Tibial nerve (tissue), 4 donors: ENCODE measurements around the gene TMEM120B. TPM values are rescaled to one million over a fixed set of nuclear protein-coding genes. Genes with fewer than 3 reads are reported as not detected.
"Not testable (repeated sequence)": the region's sequence is repeated elsewhere in the genome, so short reads cannot be mapped to it uniquely, and the experiment has no call there.

Experiments
- DNase-seq, 2 donors: peaks; one replicate each; pipeline ENCODE4 v3.0.0-alpha.2; 2019; ENCODE audit warnings: low spot score in 2 of 2
- H3K27ac ChIP-seq, 4 donors: fragments of 200-600 bp; sonication (generic) in 3 of 4; one replicate each; pipeline ENCODE4 v1.5.1; 2017 to 2019; ENCODE audit warnings: mild to moderate bottlenecking in 1 of 4
- H3K27me3 ChIP-seq, 2 donors: fragments of 200-600 bp; sonication (generic) in 1 of 2; one replicate each; pipeline versions ENCODE4 v1.5.1 to v1.6.0; 2017 to 2019
- H3K36me3 ChIP-seq, 3 donors: fragments of 200-600 bp; sonication (generic); one replicate each; pipeline ENCODE4 v1.5.1; 2018 to 2019
- H3K4me1 ChIP-seq, 4 donors: fragments of 200-600 bp; sonication (generic) in 3 of 4; one replicate each; pipeline ENCODE4 v1.5.1; 2017 to 2019
- H3K4me3 ChIP-seq, 4 donors: fragments of 200-600 bp; sonication (generic) in 3 of 4; one replicate each; pipeline ENCODE4 v1.5.1; 2017 to 2019; ENCODE audit warnings: mild to moderate bottlenecking in 1 of 4, moderate library complexity in 1 of 4
- H3K9me3 ChIP-seq, 4 donors: fragments of 200-600 bp; sonication (generic) in 3 of 4; one replicate each; pipeline ENCODE4 v1.5.1; 2017 to 2019
- CTCF ChIP-seq, 5 experiments: fragments of 200-600 bp in 3 of 5; fragments of 450-650 bp in 2 of 5; sonication (generic) in 3 of 5; IDR thresholded peaks; one replicate each; pipeline ENCODE4 v1.5.1; 2016 to 2019; ENCODE audit warnings: antibody characterized with exemption in 5 of 5, mild to moderate bottlenecking in 3 of 5, moderate library complexity in 2 of 5
- EP300 ChIP-seq, 2 donors: sonication (generic); formaldehyde crosslinking; IDR thresholded peaks; one replicate each; pipeline ENCODE4 v1.6.1; 2017; ENCODE audit warnings: antibody characterized with exemption in 2 of 2, mild to moderate bottlenecking in 1 of 2
- POLR2A ChIP-seq, 2 donors: fragments of 450-650 bp; IDR thresholded peaks; one replicate each; pipeline ENCODE4 v1.6.1; 2017; ENCODE audit warnings: antibody characterized with exemption in 2 of 2, mild to moderate bottlenecking in 2 of 2, moderate library complexity in 2 of 2
- WGBS, 2 donors: methylation state at CpG; one replicate each; pipeline ENCODE4 v1.1.5; 2018; 5-methylcytosine and 5-hydroxymethylcytosine counted together
- total RNA-seq, 4 donors: library from RNA; depleted of rRNA; stranded (reverse); fragments of >200 nt; gene quantifications; one replicate each; pipeline ENCODE4 v1.1.0, GENCODE V29; 2016

Gene TMEM120B
- total RNA-seq, 4 donors from 2014 or later, result 10.1 to 13.9 (median 11.5) TPM

GRCh38 chr12:121688966-121689365 lies 23.6 kb upstream of the TMEM120B start:
- no peak overlapping the region for H3K4me3 ChIP-seq
- no peaks in the 10 kb centered on the region for H3K36me3 ChIP-seq
- no peaks in the 10 kb centered on the region for H3K27me3 ChIP-seq
- no peak for TF ChIP-seq POLR2A (IDR thresholded peaks at IDR 0.05)
- no peak for TF ChIP-seq CTCF (IDR thresholded peaks at IDR 0.05)
- no peak for TF ChIP-seq EP300 (IDR thresholded peaks at IDR 0.05)
- 77 to 80% methylated on average over 3 of the region's 3 CpGs for WGBS, 2 donors
- H3K4me1 ChIP-seq, result peaks cover 0 to 16% (median 7%) of the 10 kb centered on the region in 4 donors
- no peak overlapping the region for H3K27ac ChIP-seq
- DNase-seq, result no peak
- no peaks in the 10 kb centered on the region for H3K9me3 ChIP-seq

GRCh38 chr12:121689430-121689829 lies 23.1 kb upstream of the TMEM120B start:
- Histone ChIP-seq H3K4me1 (peaks cover 0 to 16% (median 7%) of the 10 kb centered on the region in 4 donors), H3K27me3 (no peaks in the 10 kb centered on the region), H3K27ac (no peak overlapping the region), H3K36me3 (no peaks in the 10 kb centered on the region), H3K4me3 (no peak overlapping the region), H3K9me3 (no peaks in the 10 kb centered on the region)
- 93 to 94% methylated on average over 2 of the region's 2 CpGs for WGBS, 2 donors
- DNase-seq, result no peak
- TF ChIP-seq CTCF (IDR thresholded peaks at IDR 0.05), result no peak
- TF ChIP-seq POLR2A (IDR thresholded peaks at IDR 0.05), result no peak
- TF ChIP-seq EP300 (IDR thresholded peaks at IDR 0.05), result no peak

DNA sequence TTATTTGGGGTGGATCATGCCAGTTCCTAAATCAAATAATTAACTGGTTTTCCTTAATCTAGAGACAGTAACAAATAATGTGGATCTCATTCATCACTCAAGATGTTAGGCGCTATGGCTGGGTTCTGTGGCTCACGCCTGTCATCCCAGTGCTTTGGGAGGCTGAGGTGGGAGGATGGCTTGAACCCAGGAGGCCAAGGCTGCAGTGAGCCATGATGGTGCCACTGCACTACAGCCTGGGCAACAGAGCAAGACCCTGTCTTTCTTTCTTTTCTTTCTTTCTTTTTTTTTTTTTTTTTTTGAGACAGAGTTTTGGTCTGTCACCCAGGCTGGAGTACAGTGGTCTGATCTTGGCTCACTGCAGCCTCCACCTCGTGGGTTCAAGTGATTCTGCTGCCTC lies 19.8 kb upstream of the TMEM120B start:
- H3K4me3 ChIP-seq, H3K9me3 ChIP-seq, H3K27ac ChIP-seq, H3K27me3 ChIP-seq, H3K36me3 ChIP-seq, H3K4me1 ChIP-seq, DNase-seq: not testable (repeated sequence)
- WGBS, 2 donors, result 71 to 81% methylated on average over 3 of the region's 3 CpGs

DNA sequence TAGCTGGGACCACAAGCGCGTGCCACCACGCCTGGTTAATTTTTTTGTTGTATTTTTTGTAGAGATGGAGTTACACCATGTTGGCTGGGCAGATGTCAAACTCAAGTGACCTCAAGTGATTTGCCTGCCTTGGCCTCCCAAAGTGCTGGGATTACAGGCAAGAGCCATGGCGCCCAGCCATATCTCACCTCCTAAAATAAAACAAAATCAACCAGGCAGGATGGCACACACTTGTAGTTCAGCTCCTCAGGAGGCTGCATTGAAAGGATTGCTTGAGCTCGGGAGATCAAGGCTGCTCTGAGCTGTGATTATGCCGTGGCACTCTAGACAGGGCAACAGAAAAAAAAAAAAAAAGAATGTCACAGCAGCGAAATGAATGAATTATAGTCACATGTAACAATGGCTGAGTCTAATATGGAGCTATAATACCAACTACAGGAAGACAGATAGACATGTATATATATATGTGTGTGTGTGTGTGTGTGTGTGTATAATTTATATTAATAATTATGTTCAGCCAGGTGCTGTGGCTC lies 19.3 kb upstream of the TMEM120B start:
- Histone ChIP-seq H3K9me3 (no peaks in the 10 kb centered on the region), H3K4me3 (no peak overlapping the region), H3K27me3 (no peaks in the 10 kb centered on the region), H3K4me1 (no peaks in the 10 kb centered on the region), H3K27ac (no peak overlapping the region), H3K36me3 (no peaks in the 10 kb centered on the region)
- DNase-seq, result no peak
- WGBS, 2 donors, result 68 to 73% methylated on average over 7 of the region's 7 CpGs
- TF ChIP-seq EP300 (IDR thresholded peaks at IDR 0.05) (no peak), CTCF (IDR thresholded peaks at IDR 0.05) (no peak), POLR2A (IDR thresholded peaks at IDR 0.05) (no peak)

DNA sequence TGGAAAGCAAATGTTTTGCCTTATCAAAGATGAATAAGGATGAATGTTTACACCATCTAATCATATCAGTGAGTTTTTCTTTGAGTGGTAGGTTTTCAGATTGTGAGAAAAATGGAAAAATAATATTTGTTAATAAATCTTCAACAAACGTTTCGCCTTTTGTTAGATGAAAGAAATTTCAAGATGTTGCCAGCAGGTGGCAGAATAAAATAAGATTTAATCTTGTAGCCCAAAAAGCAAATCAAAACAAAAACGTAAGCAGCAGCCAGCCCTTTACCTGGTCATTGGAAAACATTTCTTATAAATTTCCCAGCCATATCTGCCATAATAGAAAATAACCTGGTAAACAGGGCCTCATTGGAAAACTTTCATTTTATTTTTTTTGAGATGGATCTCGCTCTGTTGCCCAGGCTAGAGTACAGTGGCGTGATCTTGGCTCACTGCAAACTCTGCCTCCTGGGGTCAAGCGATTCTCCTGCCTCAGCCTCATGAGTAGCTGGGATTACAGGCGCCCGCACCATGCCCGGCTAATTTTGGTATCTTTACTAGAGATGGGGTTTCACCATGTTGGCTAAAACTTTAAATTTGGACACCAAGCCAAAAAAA lies 15.4 kb upstream of the TMEM120B start:
- Histone ChIP-seq H3K36me3 (no peaks in the 10 kb centered on the region), H3K9me3 (no peaks in the 10 kb centered on the region), H3K27ac (no peak overlapping the region), H3K4me3 (no peak overlapping the region), H3K4me1 (peaks cover 0 to 5% (median 0%) of the 10 kb centered on the region in 4 donors), H3K27me3 (no peaks in the 10 kb centered on the region)
- DNase-seq, result peak in 1 of 2 donors; percentile 75
- TF ChIP-seq EP300 (IDR thresholded peaks at IDR 0.05) (no peak), CTCF (IDR thresholded peaks at IDR 0.05) (peak in 4 of 5 experiments; percentile 49 to 88 (median 68))
- 43 to 45% methylated on average over 9 of the region's 9 CpGs for WGBS, 2 donors

GRCh38 chr12:121697861-121698260 lies 14.7 kb upstream of the TMEM120B start:
- not testable (repeated sequence) for H3K9me3 ChIP-seq, H3K27ac ChIP-seq, DNase-seq, H3K4me1 ChIP-seq, H3K4me3 ChIP-seq, H3K36me3 ChIP-seq, H3K27me3 ChIP-seq
- 93 to 99% methylated on average over 6 of the region's 6 CpGs for WGBS, 2 donors
